ENCODE measurements around the gene DNAJC13. TPM values are rescaled to one million over a fixed set of nuclear protein-coding genes. Genes with fewer than 3 reads are reported as not detected.
"Not testable (repeated sequence)": the region's sequence is repeated elsewhere in the genome, so short reads cannot be mapped to it uniquely, and the experiment has no call there.

DNAJC13 gene
- total RNA-seq, 1 experiment from 2014 or later = 28.8 TPM

- Histone ChIP-seq H3K4me3 (replicated peaks in 1 of 2; ENCODE audit: low read depth in 1 of 2, low read length in 2 of 2) (no peak overlapping the region), H2AFZ (ENCODE audit: low read depth, low read length, poor library complexity, severe bottlenecking) (no peak overlapping the region), H3K4me1 (ENCODE audit: control insufficient read depth in 1 of 2, insufficient read depth in 2 of 2, low read length in 2 of 2) (no peaks in the 10 kb centered on the region), H3K4me2 (ENCODE audit: low read length) (no peak overlapping the region), H3K9ac (ENCODE audit: low read length) (no peak overlapping the region), H3K9me3 (ENCODE audit: control insufficient read depth in 1 of 2, insufficient read depth in 1 of 2, low read depth in 1 of 2, low read length in 2 of 2) (no peaks in the 10 kb centered on the region), H3K9me2 (ENCODE audit: insufficient read depth) (no peaks in the 10 kb centered on the region), H3K36me3 (ENCODE audit: control insufficient read depth in 1 of 2, insufficient read depth in 2 of 2, low read length in 2 of 2) (no peaks in the 10 kb centered on the region), H3K27ac (ENCODE audit: low read depth, low read length) (no peak overlapping the region), H3K79me2 (ENCODE audit: insufficient read depth, low read length) (no peaks in the 10 kb centered on the region), H4K20me1 (ENCODE audit: insufficient read depth) (no peaks in the 10 kb centered on the region), H3K27me3 (ENCODE audit: insufficient read depth, low read length) (no peaks in the 10 kb centered on the region)
- no TSS peak for BruUV-seq (replicated peaks)
- TF ChIP-seq RAD21 (IDR thresholded peaks at IDR 0.05; ENCODE audit: low read depth) = no peak
- DNase-seq (ENCODE audit: low read depth, low spot score) = no peak
- intact Hi-C loops (cut with micrococcal nuclease) = no loop called here
- RAD21 ChIA-PET (ENCODE audit: low non-redundant PET in 1 of 2, low total read pairs in 2 of 2, uncharacterized antibody in 2 of 2, unreplicated experiment in 2 of 2) = no interaction called here
- POLR2A ChIA-PET = no interaction called here
- ATAC-seq = no peak
- CTCF ChIA-PET = no interaction called here
These were observed 48.3 kb upstream of the DNAJC13 start for GRCh38 chr3:132368962-132369361.

- RAD21 ChIA-PET (ENCODE audit: low non-redundant PET in 1 of 2, low total read pairs in 2 of 2, uncharacterized antibody in 2 of 2, unreplicated experiment in 2 of 2); H3K27ac ChIP-seq (ENCODE audit: low read depth, low read length); CTCF ChIA-PET; H3K9me3 ChIP-seq (ENCODE audit: control insufficient read depth in 1 of 2, insufficient read depth in 1 of 2, low read depth in 1 of 2, low read length in 2 of 2); H3K9me2 ChIP-seq (ENCODE audit: insufficient read depth); intact Hi-C loops (cut with micrococcal nuclease); H3K4me1 ChIP-seq (ENCODE audit: control insufficient read depth in 1 of 2, insufficient read depth in 2 of 2, low read length in 2 of 2); H3K36me3 ChIP-seq (ENCODE audit: control insufficient read depth in 1 of 2, insufficient read depth in 2 of 2, low read length in 2 of 2); H3K4me3 ChIP-seq (replicated peaks in 1 of 2; ENCODE audit: low read depth in 1 of 2, low read length in 2 of 2); H3K9ac ChIP-seq (ENCODE audit: low read length); BruUV-seq (replicated peaks); H3K79me2 ChIP-seq (ENCODE audit: insufficient read depth, low read length); DNase-seq (ENCODE audit: low read depth, low spot score); H4K20me1 ChIP-seq (ENCODE audit: insufficient read depth); POLR2A ChIA-PET; ATAC-seq; H2AFZ ChIP-seq (ENCODE audit: low read depth, low read length, poor library complexity, severe bottlenecking); H3K27me3 ChIP-seq (ENCODE audit: insufficient read depth, low read length); H3K4me2 ChIP-seq (ENCODE audit: low read length): not testable (repeated sequence)
These were observed 40.4 kb upstream of the DNAJC13 start for GRCh38 chr3:132376945-132377354.

GRCh38 chr3:132378048-132378762 lies 39.1 kb upstream of the DNAJC13 start:
- Histone ChIP-seq H3K9me3 (ENCODE audit: control insufficient read depth in 1 of 2, insufficient read depth in 1 of 2, low read depth in 1 of 2, low read length in 2 of 2) (no peaks in the 10 kb centered on the region), H3K4me3 (replicated peaks in 1 of 2; ENCODE audit: low read depth in 1 of 2, low read length in 2 of 2) (no peak overlapping the region), H3K9me2 (ENCODE audit: insufficient read depth) (no peaks in the 10 kb centered on the region), H3K27me3 (ENCODE audit: insufficient read depth, low read length) (no peaks in the 10 kb centered on the region), H3K27ac (ENCODE audit: low read depth, low read length) (no peak overlapping the region), H2AFZ (ENCODE audit: low read depth, low read length, poor library complexity, severe bottlenecking) (no peak overlapping the region), H4K20me1 (ENCODE audit: insufficient read depth) (no peaks in the 10 kb centered on the region), H3K36me3 (ENCODE audit: control insufficient read depth in 1 of 2, insufficient read depth in 2 of 2, low read length in 2 of 2) (no peaks in the 10 kb centered on the region), H3K9ac (ENCODE audit: low read length) (no peak overlapping the region), H3K4me2 (ENCODE audit: low read length) (no peak overlapping the region), H3K4me1 (ENCODE audit: control insufficient read depth in 1 of 2, insufficient read depth in 2 of 2, low read length in 2 of 2) (no peaks in the 10 kb centered on the region), H3K79me2 (ENCODE audit: insufficient read depth, low read length) (no peaks in the 10 kb centered on the region)
- CTCF ChIA-PET = no interaction called here
- RAD21 ChIA-PET (ENCODE audit: low non-redundant PET in 1 of 2, low total read pairs in 2 of 2, uncharacterized antibody in 2 of 2, unreplicated experiment in 2 of 2) = no interaction called here
- no peak for DNase-seq (ENCODE audit: low read depth, low spot score)
- POLR2A ChIA-PET = no interaction called here
- no TSS peak for BruUV-seq (replicated peaks)
- intact Hi-C loops (cut with micrococcal nuclease) = no loop called here
- no peak for ATAC-seq
- no peak for TF ChIP-seq SIN3A (IDR thresholded peaks at IDR 0.05; ENCODE audit: low read depth)
- TF ChIP-seq EZH2phosphoT487 (IDR thresholded peaks at IDR 0.05; ENCODE audit: borderline replicate concordance) = no peak
- TF ChIP-seq ZBTB33 (IDR thresholded peaks at IDR 0.05; ENCODE audit: extremely low read depth, insufficient replicate concordance, low read length) = no peak
- no peak for TF ChIP-seq TCF7L2 (IDR thresholded peaks at IDR 0.05; ENCODE audit: borderline replicate concordance, extremely low read depth, insufficient read depth, insufficient read length)
- no peak for TF ChIP-seq ATF3 (IDR thresholded peaks at IDR 0.05)
- TF ChIP-seq SP1 (IDR thresholded peaks at IDR 0.05; ENCODE audit: low read depth) = no peak
- TF ChIP-seq YY1 (IDR thresholded peaks at IDR 0.05; ENCODE audit: extremely low read depth, insufficient replicate concordance, low read depth, low read length) = no peak
- no peak for TF ChIP-seq POLR2AphosphoS5 (IDR thresholded peaks at IDR 0.05; ENCODE audit: low read depth, low read length)
- no peak for TF ChIP-seq ZNF274 (IDR thresholded peaks at IDR 0.05; ENCODE audit: low read depth, low read length)
- TF ChIP-seq ELF1 (IDR thresholded peaks at IDR 0.05; ENCODE audit: borderline replicate concordance, low read depth) = no peak
- TF ChIP-seq POLR2A (IDR thresholded peaks at IDR 0.05; ENCODE audit: borderline replicate concordance, extremely low read depth, insufficient read depth, insufficient read length) = no peak
